Psoas muscle (tissue), 8 donors: ENCODE results near the gene CARD11. TPM values are rescaled to one million over a fixed set of nuclear protein-coding genes. Genes with fewer than 3 reads are reported as not detected.

ENCODE experiments used
- ATAC-seq, 4 donors: fragments of 200-7000 bp; cut with Tn5 transposase; one replicate each; pipeline ENCODE4 v1.9.1; 2020; ENCODE audit warnings: moderate library complexity in 3 of 4, mild to moderate bottlenecking in 2 of 4
- DNase-seq, 2 donors: peaks; one replicate each; pipeline ENCODE4 v3.0.0-alpha.2; 2020
- H3K27ac ChIP-seq: fragments of 200-600 bp; one replicate; pipeline ENCODE4 v1.8.0; 2022
- H3K27me3 ChIP-seq, 3 donors: fragments of 200-600 bp in 1 of 3; one replicate each; pipeline versions ENCODE4 v1.6.1 to v1.8.0; 2013 to 2022; ENCODE audit warnings: low read length in 2 of 3, mild to moderate bottlenecking in 2 of 3, moderate library complexity in 1 of 3; ENCODE audit not compliant: insufficient read depth in 3 of 3
- H3K36me3 ChIP-seq, 2 donors: fragments of 200-600 bp in 1 of 2; one replicate each; pipeline versions ENCODE4 v1.6.1 to v1.8.0; 2013 to 2022; ENCODE audit warnings: low read depth in 1 of 2, mild to moderate bottlenecking in 1 of 2, moderate library complexity in 1 of 2; ENCODE audit not compliant: insufficient read depth in 1 of 2
- H3K4me1 ChIP-seq: fragments of 200-600 bp; one replicate; pipeline ENCODE4 v1.8.0; 2022
- H3K4me3 ChIP-seq: fragments of 200-600 bp; one replicate; pipeline ENCODE4 v1.8.0; 2022; ENCODE audit warnings: mild to moderate bottlenecking
- H3K9me3 ChIP-seq: fragments of 200-600 bp; one replicate; pipeline ENCODE4 v1.8.0; 2022
- WGBS, 3 donors: extraction: QIAGEN DNeasy Blood & Tissue Kit; methylation state at CpG; one replicate each; pipeline versions ENCODE4 v1.1.6 to v1.1.7; 2013; 5-methylcytosine and 5-hydroxymethylcytosine counted together
- intact Hi-C, 2 donors: fragments of 100-400 bp; cut with DNase I; formaldehyde crosslinking; loops; one replicate each; pipeline versions ENCODE4 v1.11.0 to v1.14.2; 2022
- polyA plus RNA-seq, 3 donors: library from polyadenylated mRNA; stranded (reverse); fragments of 200-250 nt; gene quantifications; one replicate each; pipeline ENCODE4 v1.2.3, GENCODE V29; 2013
- total RNA-seq, 4 donors: library from RNA; stranded (reverse); fragmentation: NEBNext Ultra II Directional in 2 of 4; extraction: Animal tissue kit (Norgen Biotek cat#: 25700) in 2 of 4; gene quantifications; one replicate each; pipeline versions ENCODE4 v1.2.1 to v1.2.4, GENCODE V29; 2021 to 2023
- TF ChIP-seq, protein P1 (sequence below): fragments of 200-600 bp; IDR thresholded peaks from one replicate; pipeline ENCODE4 v1.8.0; 2022; ENCODE audit warnings: antibody characterized with exemption
- donor health status: healthy with polysubstance abuse.
- donor health status: DM: no; HTN: no; CAD: no; lungs with moderate emphysema.
- donor health status: Bipolar disorder and iron deficiency.
- donor health status: healthy.
- donor health status: DM: yes; HTN: yes; CAD: no.
- donor health status: DM: no; HTN: no; CAD: no.
- donor health status: DM: no; HTN: no; CAD: no.
- donor health status: DM: yes; HTN: yes; CAD: no.

Gene CARD11
- total and polyA plus RNA-seq, 7 donors = 0.08 to 0.84 (median 0.39) TPM

GRCh38 chr7:2927592-2927991, 116.1 kb downstream of the CARD11 start:
- no peak overlapping the region for H3K4me3 ChIP-seq
- H3K9me3 ChIP-seq = no peaks in the 10 kb centered on the region
- ATAC-seq = no peak
- peaks cover 0 to 53% (median 20%) of the 10 kb centered on the region in 3 donors for H3K27me3 ChIP-seq
- no peaks in the 10 kb centered on the region for H3K4me1 ChIP-seq
- no peak overlapping the region for H3K27ac ChIP-seq
- DNase-seq = no peak
- WGBS, 3 donors = 82 to 85% (median 83%) methylated on average over 7 of the region's 7 CpGs
- intact Hi-C loops = no loop called here
- no peaks in the 10 kb centered on the region for H3K36me3 ChIP-seq
- TF ChIP-seq, protein P1, sequence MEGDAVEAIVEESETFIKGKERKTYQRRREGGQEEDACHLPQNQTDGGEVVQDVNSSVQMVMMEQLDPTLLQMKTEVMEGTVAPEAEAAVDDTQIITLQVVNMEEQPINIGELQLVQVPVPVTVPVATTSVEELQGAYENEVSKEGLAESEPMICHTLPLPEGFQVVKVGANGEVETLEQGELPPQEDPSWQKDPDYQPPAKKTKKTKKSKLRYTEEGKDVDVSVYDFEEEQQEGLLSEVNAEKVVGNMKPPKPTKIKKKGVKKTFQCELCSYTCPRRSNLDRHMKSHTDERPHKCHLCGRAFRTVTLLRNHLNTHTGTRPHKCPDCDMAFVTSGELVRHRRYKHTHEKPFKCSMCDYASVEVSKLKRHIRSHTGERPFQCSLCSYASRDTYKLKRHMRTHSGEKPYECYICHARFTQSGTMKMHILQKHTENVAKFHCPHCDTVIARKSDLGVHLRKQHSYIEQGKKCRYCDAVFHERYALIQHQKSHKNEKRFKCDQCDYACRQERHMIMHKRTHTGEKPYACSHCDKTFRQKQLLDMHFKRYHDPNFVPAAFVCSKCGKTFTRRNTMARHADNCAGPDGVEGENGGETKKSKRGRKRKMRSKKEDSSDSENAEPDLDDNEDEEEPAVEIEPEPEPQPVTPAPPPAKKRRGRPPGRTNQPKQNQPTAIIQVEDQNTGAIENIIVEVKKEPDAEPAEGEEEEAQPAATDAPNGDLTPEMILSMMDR = no peak

- H3K4me3 ChIP-seq = no peak overlapping the region
- no peak for ATAC-seq
- no peaks in the 10 kb centered on the region for H3K4me1 ChIP-seq
- H3K27ac ChIP-seq = no peak overlapping the region
- intact Hi-C loops = no loop called here
- no peak for DNase-seq
- H3K27me3 ChIP-seq = peaks cover 0 to 51% (median 24%) of the 10 kb centered on the region in 3 donors
- H3K36me3 ChIP-seq = no peaks in the 10 kb centered on the region
- TF ChIP-seq, protein P1 = no peak
- no peaks in the 10 kb centered on the region for H3K9me3 ChIP-seq
- 86 to 91% (median 87%) methylated on average over 8 of the region's 8 CpGs for WGBS, 3 donors
These were observed 116.7 kb downstream of the CARD11 start for GRCh38 chr7:2926896-2927405.

GRCh38 chr7:2926120-2926895, 117.4 kb downstream of the CARD11 start:
- intact Hi-C loops = no loop called here
- 87 to 92% (median 90%) methylated on average over 18 of the region's 18 CpGs for WGBS, 3 donors
- H3K9me3 ChIP-seq = no peaks in the 10 kb centered on the region
- ATAC-seq = no peak
- no peaks in the 10 kb centered on the region for H3K36me3 ChIP-seq
- peaks cover 0 to 45% (median 24%) of the 10 kb centered on the region in 3 donors for H3K27me3 ChIP-seq
- H3K4me1 ChIP-seq = no peaks in the 10 kb centered on the region
- DNase-seq = no peak
- H3K27ac ChIP-seq = no peak overlapping the region
- TF ChIP-seq, protein P1 = no peak
- no peak overlapping the region for H3K4me3 ChIP-seq

DNA sequence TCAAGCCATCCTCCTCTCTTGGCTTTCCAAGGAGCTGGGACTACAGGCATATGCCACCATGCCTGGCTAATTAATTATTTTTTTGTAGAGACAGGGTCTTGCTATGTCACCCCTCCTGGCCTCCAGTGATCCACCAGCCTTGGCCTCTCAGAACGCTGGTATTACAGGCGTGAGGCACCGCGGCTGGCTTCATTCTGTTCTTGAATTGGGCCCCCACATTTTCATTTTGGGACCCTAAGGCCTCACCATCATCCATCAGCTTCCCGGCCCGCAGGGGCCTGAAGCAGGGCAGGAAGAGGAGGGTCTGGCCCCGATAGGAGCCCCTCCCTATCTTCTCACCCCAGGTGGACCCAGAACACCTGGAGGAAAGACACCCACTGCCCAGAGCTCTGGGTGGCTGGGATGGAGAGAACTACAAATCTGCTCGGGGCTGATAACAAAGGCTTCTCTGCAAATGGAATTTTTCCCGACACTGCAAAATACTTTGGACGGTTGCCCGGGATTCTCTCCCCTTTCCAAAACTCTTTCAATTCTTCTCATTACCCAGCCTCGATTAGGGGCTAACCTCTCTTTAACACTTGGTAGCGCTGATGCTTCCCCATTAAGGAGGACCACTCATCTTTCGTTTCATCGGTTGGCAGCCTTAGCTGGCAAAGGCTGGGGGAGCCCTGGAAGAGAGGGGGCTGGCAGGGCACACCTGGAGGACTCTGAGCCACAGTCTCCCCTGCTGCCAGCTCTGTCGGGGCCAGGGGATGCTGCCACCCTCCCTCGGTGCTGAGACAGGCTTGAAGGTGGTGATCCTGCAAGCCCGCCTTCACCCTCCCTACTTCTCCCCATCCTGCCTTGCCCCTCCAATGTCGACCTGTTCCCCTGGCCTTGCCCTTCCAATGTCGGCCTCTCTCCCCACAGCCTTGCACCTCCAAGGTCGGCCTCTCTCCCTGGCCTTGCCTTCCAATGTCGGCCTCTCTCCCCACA, 118.5 kb downstream of the CARD11 start:
- Histone ChIP-seq H3K4me3 (no peak overlapping the region), H3K9me3 (no peaks in the 10 kb centered on the region), H3K27ac (no peak overlapping the region), H3K27me3 (peaks cover 0 to 34% (median 19%) of the 10 kb centered on the region in 3 donors), H3K4me1 (no peaks in the 10 kb centered on the region), H3K36me3 (no peaks in the 10 kb centered on the region)
- TF ChIP-seq, protein P1 = no peak
- DNase-seq (no peak), ATAC-seq (no peak)
- 50 to 57% (median 53%) methylated on average over 19 to 22 of the region's 22 CpGs for WGBS, 3 donors
- intact Hi-C loops = no loop called here
